Fibroblast of villous mesenchyme (primary cell): ENCODE measurements around the gene SLC13A4. TPM values are rescaled to one million over a fixed set of nuclear protein-coding genes. Genes with fewer than 3 reads are reported as not detected.

ENCODE experiments used
- DNase-seq: peaks from one replicate; pipeline ENCODE4 v3.0.0-alpha.2; 2010; ENCODE audit warnings: low read depth
- H3K4me3 ChIP-seq: 2 replicates; pipeline ENCODE4 v1.5.1; 2011; ENCODE audit warnings: low read depth, mild to moderate bottlenecking, low read length
- total RNA-seq: library from RNA; depleted of rRNA; stranded (reverse); fragments of >200 nt; gene quantifications from 2 replicates; pipeline ENCODE4 v1.2.3, GENCODE V29; 2012
- TF ChIP-seq, protein P1 (sequence below): IDR thresholded peaks from 2 replicates; pipeline ENCODE4 v1.5.1; 2012; ENCODE audit warnings: low read depth, mild to moderate bottlenecking, low read length; ENCODE audit not compliant: insufficient read depth

The SLC13A4 gene
- total RNA-seq, 1 donor, result not detected

DNA sequence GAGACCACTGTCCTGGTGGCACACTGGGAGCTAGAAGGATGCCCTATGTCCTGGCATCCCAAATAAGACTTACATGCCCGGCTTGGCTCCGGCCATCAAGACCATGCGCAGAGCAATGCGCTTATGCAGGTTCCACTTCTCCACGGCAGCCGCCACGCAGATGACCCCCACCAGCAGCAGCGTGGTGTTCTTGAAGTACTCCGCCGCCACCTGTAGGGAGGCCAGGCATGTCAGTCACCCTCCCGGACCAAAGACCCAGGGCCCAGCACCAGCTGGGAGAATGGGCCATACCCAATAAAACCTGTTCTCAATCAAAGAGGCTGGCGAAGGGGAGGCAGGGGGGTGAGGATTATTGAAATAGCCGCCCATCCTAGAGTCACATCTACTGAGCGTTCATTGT is 19.9 kb downstream of the SLC13A4 start:
- no peak overlapping the region for H3K4me3 ChIP-seq
- TF ChIP-seq, protein P1, sequence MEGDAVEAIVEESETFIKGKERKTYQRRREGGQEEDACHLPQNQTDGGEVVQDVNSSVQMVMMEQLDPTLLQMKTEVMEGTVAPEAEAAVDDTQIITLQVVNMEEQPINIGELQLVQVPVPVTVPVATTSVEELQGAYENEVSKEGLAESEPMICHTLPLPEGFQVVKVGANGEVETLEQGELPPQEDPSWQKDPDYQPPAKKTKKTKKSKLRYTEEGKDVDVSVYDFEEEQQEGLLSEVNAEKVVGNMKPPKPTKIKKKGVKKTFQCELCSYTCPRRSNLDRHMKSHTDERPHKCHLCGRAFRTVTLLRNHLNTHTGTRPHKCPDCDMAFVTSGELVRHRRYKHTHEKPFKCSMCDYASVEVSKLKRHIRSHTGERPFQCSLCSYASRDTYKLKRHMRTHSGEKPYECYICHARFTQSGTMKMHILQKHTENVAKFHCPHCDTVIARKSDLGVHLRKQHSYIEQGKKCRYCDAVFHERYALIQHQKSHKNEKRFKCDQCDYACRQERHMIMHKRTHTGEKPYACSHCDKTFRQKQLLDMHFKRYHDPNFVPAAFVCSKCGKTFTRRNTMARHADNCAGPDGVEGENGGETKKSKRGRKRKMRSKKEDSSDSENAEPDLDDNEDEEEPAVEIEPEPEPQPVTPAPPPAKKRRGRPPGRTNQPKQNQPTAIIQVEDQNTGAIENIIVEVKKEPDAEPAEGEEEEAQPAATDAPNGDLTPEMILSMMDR, result no peak
- DNase-seq, result no peak

DNA sequence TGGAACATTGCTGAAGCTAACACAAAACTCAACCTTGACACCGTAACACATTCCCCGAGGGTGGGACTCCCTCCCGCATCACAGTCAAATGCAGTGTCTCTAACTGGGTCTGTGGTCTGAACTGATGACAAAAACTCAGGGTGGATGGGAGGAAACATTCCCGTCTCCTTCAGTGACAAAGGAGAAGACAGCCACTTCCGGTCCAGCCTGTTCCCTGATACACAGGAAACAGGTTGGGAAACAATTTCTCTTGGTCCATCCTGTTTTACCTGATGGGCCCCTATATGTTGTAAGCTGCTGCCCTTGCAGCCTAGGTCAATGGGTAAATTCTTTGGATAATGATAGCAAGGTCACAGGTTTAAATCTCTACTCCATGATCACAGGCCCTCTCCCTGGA is 20.4 kb downstream of the SLC13A4 start:
- TF ChIP-seq, protein P1, result no peak
- H3K4me3 ChIP-seq, result no peak overlapping the region
- DNase-seq, result no peak

DNA sequence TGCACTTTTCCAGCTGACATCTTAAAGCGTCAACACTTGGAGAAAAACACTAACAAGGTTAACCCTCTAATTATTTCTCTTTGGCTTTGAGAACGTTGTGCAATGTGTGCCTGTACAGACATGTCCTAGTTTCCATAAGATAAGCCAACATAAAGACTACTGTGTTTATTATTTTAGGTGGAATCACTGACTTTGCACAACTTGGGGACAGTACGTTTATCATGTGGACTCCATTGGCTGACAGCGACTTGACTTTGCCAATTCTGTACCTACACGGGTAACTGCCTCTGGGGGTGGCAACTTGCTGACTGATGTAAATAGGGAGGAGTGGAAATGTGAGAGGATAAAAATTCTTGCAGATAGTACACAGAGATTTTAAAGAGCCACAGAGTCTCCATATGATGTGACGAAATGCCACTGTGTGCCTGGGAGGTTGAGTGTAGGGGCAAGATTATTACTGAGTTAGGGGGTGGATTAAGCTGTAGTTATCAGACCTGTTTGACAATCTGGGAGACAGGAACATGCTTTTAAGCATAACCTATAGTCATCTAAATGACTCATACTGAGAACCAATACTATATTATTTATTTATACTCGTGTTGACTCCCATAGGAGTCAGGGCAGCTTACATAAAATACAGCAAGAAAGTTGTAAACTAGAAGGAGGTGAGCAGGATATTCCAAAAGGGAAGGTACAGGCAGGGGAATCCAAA is 21.0 kb downstream of the SLC13A4 start:
- no peak for DNase-seq
- no peak overlapping the region for H3K4me3 ChIP-seq
- TF ChIP-seq, protein P1, result no peak

DNA sequence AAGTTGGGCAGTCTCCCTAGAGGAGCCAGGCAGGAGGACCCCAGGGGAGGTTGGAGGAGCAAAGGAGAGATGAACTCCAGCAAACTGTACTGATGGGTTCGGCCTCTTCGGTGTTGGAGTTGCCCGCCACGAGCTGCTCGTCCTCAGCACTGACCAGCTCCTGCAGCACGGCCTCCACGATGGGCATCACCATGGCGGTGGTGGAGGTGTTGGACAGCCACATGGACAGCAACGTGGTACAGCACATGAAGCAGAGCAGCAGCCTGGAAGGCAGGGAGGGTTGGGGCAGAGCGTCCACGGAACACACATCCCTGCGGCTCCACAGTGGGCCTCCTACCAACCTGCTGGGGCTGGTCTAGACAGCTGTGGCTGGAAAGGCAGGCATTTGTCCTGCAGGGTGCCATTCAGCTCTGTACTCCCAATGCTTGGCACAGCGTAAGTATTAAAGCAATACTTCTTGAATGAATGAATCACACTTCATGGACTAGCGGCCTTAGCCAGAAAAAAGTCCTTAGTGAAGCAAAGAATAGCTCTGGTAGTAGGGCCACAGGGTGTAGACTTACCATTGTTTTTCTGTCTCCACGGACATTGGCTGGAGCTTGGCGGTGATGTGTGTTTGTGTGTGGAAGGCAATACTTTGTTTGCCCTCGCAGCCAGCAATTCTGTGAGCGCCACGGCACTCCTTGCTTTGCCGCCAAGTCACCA is 21.8 kb downstream of the SLC13A4 start:
- no peak for DNase-seq
- TF ChIP-seq, protein P1, result no peak
- no peak overlapping the region for H3K4me3 ChIP-seq

DNA sequence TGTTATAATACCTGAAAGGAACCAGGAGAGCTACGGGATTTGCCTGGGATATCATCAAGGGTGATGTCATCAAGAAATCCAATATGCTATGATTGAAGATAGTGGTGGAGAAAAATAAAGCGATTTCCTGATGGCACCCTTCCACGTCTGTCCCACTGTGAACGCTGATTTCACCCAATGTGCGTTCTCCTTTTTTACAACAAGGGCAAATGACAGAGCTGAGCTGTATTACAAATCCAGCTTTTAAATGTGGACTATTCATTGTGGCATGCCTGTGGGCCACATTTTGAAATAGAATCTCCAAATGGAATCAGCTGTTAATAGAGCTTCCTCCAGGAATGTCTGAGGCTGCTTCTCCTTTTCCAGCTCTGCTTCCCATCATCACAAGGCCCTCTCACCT is 23.3 kb downstream of the SLC13A4 start:
- no peak for DNase-seq
- TF ChIP-seq, protein P1, result no peak
- no peak overlapping the region for H3K4me3 ChIP-seq

DNA sequence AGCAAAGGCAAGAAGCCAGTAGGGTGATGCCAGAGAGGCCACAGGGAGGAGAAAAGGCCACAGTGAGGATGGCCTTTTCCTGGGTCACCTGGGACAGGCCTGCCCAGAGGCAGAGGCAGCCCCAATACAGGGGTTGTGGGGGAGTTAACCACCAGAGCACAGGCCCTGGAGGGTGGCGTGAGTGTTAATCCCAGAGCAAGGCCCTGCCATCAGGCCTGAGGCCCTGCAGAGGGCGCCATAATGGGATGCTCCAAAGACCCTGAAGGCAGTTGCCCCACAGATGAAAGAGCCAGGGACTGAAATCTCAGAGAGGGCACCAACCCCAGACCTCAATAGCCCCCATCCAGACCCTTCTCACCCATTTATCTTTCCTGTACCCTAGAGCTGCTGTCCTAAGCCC is 23.9 kb downstream of the SLC13A4 start:
- TF ChIP-seq, protein P1, result peak; percentile 38
- DNase-seq, result no peak
- H3K4me3 ChIP-seq, result no peak overlapping the region
